ACHN (cell line): ENCODE measurements around the gene ZNF611.
"Not testable (repeated sequence)": the region's sequence is repeated elsewhere in the genome, so short reads cannot be mapped to it uniquely, and the experiment has no call there.

Experiments
- DNase-seq: peaks from one replicate; pipeline ENCODE4 v3.0.0-alpha.2; 2015
- in situ Hi-C: cut with HindIII; loops from 2 replicates; pipeline ENCODE4 v1.10.0; 2017; ENCODE audit warnings: low sequenced_read_pairs, low pct_ligation_motif_present, low pct_unique_long_range_greater_than_20kb

The ZNF611 gene

DNA sequence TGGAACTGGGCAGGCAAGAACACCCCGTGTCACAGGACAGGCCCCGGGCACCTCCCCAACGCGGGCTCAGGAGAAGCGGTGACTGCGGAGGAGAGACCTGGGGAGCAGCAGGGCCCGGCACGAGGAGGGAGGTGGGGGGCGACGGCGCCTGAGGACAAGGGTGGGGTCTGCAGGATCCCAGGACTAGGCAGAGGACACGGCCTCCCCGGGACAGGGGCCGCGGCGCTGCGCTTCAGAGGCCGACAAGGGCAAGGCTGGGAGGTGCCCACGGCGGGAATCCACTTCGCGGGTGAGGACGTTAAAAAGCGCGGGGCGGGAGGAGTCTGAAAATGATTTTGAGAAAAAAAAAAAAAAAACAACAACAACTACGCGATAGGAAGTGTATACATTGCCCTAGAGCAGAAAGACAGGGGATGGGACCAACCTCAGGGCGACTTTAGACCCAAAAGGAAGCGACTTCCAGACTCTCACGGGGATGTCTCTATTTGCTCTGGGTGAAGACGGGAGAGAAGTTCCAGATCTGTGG, 44.9 kb downstream of the ZNF611 start:
- DNase-seq: no peak
- in situ Hi-C loops: no loop called here

DNA sequence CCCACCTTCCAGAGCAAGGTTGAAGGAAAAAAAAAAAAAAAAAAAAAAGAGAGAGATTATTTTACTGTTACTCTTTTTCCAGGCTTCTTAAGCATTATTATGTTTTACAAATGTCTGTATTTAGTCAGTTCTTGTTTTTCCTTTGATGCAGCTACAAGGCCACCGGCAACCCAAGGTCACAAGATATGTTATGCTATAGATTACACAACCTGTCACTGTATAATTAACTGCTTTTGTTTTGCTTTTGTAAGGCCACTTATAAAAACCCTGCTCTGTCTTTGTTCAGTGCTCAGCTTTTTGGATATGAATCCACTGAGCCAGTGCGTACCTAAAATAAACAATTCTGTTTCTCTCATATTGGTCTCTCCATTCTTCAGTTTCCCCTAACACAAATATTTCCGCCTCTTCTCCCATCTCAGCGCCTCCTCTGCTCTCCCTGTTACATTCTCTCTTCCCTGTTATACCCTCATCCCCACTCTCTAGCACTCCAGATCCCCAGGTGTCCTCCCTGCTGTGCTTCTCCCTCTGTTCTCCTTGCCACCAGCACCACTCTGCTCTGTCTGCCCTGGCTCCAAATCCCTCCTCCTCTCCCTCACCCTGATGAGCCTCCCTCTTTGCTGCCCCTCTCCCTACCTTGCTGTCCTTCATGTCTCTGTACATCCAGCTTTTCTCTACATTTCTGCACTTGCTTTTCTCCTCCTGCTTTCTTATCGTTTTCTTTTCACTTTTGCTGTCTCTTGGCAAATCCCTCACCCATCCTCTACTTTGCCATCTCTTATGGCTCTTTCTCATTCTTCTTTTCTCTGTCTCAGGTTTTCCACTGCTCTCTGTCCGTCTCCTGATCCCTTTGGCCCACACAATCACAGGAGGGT, 45.7 kb downstream of the ZNF611 start:
- in situ Hi-C loops, DNase-seq: not testable (repeated sequence)

DNA sequence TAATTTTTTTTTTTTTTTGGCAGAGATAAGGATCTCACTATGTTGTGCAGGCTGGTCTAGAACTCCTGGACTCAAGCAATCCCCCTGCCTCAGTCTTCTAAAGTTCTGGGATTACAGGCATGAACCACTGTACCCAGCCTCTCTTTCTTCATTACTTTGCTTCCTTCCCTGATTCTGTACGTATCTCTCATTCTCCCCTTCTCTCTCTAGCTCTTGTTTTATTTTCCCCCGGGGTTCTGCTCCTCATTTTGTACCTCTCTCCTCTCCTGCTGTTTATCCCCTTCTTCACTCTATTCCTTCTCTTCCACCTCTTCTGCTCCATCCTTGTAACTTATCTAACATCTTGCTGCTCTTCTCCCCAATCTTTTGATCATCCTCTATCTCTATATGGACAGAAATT, 46.5 kb downstream of the ZNF611 start:
- no peak for DNase-seq
- in situ Hi-C loops: no loop called here

DNA sequence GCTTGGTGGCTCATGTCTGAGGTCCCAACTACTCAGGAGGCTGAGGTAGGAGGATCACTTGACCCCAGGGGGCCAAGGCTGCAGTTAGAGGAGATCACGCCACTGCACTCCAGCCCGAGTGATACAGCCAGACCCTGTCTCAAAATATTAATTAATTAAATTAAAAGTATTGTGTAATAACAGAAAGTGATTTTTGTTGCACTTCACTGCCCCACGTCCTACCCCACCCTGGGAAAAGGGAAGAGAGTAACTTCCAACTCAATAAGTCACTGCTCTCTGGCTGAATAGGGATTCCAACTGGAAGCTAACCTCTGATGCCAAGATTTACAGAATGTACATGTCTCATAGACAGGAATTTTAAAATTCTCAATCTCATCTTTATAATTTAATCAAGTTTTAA, 47.2 kb downstream of the ZNF611 start:
- DNase-seq: no peak

DNA sequence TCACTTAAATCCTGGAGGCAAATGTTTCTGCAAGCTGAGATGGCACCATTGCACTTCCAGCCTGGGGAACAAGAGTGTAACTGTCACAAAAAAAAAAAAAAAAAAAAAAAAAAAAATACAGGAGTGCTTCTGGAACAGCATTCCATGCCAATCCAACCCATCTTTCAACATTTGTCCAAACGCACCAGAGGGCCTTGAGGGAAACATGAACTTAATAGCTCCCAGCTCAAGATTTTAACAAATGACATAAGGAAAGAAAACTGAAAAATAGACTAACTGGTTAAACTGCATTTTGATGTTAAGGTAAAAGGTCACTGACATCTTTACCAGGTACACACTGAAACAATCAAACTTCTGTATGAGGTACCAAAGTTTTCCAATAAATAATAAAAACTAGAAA, 49.0 kb downstream of the ZNF611 start:
- DNase-seq: no peak
- in situ Hi-C loops: no loop called here

More for the DNA sequence above, 47.2 kb downstream of the ZNF611 start:
- in situ Hi-C loops: no loop called here

DNA sequence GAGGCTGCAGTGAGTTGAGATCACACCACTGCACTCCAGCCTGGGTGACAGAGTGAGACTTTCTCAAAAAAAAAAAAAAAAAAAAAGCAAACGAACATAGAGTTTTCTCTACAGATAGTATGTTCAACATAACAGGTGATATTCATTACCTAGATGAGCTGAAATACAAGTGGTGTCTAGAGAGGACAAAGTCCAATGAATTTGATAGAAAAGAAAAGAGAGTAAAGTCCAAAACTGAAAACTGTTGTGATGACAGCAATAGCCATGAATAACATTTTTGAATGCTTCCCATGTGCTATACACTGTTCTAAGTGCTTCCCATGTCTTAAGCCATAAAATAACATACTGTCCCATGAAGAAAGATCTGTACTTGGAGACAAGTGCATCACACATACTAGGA, 53.6 kb downstream of the ZNF611 start:
- in situ Hi-C loops, DNase-seq: not testable (repeated sequence)

DNA sequence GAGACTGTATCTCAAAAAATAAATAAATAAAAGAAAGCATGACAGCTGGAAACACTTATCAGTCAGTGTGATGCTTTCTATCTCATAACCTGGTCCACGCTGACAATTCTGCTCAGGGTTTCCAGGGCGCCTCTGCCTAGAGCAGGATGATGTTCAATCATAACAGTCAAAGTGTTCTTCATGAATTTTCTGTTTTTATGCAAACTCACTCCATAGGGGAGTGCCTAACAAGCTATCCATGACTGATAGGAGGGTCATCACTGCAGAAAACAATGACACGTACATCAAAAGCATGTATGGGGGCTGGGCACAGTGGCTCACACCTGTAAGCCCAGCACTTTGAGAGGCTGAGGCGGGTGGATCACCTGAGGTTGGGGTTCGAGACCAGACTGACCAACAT, 55.2 kb downstream of the ZNF611 start:
- in situ Hi-C loops: no loop called here
- DNase-seq: no peak

DNA sequence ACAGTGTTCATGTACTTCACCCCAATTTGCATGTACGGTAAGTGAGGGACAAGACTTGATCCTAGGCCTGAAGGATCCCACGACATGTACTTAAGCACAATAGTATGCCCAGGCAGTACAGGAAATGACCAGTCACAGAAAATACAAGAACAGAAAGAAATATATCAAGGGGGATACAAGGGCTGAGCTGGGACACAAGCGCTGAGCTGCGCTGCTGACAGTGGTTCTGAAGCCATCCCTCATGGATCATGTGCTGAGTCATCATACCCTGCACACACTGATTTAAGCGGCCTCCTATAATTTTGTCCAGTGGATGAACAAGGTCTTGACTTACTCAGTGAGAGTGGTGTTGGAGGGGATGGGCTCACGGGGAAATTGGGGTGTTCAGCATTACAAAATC, 59.6 kb downstream of the ZNF611 start:
- DNase-seq, in situ Hi-C loops: not testable (repeated sequence)

DNA sequence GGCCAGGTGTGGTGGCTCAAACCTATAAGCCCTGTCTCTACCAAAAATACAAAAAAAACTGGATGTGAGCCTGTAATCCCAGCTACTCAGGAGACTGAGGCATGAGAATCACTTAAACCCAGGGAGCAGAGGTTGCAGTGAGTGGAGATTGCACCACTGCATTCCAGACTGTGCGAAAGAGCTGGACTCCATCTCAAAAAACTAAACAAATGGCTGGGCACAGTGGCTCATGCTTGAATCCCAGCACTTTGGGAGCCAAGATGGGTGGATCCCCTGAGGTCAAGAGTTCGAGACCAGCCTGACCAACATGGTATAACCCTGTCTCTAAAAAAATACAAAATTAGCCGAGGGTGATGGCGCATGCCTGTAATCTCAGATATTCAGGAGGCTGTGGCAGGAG, 61.8 kb downstream of the ZNF611 start:
- in situ Hi-C loops: no loop called here
- DNase-seq: no peak

DNA sequence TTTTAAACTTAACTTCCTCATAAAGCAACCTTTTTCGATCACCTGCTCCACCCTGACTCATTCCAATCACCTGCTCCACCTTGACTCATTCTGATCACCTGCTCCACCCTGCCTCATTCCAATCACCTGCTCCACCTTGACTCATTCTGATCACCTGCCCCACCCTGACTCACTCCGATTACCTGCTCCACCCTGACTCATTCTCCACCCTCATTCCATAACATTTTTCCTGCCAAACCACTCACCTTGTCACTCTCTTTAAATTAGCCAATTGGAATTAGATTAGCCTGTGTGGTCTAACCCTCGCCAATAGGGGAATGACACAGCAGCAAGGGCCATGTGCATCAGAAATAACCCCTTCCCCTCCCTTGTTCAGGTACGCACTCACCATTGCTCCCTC, 64.8 kb downstream of the ZNF611 start:
- in situ Hi-C loops: no loop called here
- no peak for DNase-seq

DNA sequence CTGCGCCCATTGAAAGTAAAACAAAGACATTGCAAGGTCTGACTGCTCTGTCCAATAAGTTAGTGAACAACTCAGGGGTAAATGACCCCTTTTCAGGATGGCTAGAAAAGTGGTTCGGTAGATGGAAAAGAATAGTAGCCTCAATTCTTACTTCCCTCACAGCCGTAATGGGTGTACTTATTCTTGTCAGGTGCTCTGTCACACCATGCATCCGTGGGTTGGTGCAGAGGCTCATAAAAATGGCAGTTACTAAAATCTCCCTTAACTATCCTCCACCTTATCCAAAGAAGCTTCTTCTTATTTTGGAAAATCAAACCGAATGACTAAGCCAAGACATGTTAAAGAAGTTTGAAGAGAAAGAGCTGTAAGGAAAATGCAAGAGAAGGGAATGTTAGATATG, 65.3 kb downstream of the ZNF611 start:
- no peak for DNase-seq
- in situ Hi-C loops: no loop called here

DNA sequence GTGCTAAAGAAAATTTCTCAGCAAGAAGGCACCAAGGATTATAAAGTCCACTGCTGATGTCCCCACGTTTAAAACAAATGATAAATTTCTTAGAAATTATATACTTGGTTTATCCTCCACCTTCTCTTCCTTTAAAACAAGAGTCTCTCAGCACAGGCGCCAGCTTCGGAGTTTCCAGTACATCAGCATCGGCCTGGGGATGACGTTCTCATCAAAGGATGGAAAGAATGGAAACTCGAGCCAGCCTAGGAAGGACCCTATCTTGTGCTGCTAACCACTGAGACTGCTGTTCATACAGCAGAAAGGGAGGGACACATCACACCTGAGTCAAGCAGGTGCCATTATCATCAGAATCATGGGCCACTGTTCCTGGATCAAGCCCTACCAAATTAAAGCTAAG, 66.9 kb downstream of the ZNF611 start:
- in situ Hi-C loops: no loop called here
- DNase-seq: no peak

DNA sequence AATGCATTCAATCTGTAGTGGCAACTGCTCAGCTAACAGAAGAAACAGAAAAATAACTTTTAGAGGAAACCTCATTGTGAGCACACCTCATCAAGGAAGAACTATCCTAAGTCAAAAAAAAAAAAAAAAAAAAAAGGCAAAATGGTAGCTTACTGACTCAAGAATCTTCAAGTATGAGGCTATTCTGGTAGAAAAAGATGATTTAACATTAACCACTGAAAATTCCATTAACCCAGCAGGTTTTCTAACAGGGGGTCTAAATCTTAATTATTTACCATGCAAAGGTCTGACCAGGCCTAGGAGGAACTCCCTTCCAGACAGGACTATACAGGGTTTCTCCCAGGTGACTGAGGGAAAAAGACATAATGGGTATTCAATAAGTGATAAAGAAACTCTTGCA, 68.3 kb downstream of the ZNF611 start:
- in situ Hi-C loops: no loop called here
- DNase-seq: no peak

DNA sequence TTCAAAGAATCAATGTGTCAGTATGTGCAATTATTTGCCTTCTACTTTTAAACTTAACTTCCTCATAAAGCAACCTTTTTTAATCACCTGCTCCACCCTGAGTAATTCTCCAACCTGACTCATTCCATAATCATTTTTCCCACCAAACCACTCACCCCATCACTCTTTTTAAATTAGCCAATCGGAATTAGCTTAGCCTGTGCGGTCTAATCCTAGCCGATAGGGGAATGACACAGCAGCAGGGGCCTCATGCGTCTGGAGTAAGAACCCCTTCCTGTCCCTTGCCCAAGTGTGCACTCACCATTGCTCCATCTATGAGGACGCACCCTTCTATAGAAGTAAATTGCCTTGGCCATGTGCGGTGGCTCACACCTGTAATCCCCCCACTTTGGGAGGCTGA, 69.3 kb downstream of the ZNF611 start:
- no peak for DNase-seq

DNA sequence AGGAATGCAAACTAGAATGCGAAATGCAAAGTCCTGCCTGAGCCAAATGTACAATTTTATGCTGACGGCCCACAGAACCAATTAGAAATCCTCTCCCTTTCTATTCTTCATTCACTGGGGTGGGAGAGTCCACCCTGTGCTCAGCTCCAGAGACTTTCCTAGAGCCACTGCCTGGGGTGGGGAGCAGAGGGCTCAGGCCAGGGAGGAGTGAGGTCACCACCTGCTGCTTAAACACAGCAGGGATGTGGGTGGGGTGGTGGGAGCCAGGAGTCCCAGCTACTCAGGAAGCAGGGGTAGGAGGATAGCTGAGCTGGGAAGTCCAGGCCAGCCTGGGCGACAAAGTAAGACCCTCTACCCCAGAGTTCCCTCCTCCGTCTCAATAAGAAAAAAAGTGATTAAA, 69.8 kb downstream of the ZNF611 start:
- no peak for DNase-seq
- in situ Hi-C loops: no loop called here

More for the DNA sequence above, 69.3 kb downstream of the ZNF611 start:
- in situ Hi-C loops: no loop called here

DNA sequence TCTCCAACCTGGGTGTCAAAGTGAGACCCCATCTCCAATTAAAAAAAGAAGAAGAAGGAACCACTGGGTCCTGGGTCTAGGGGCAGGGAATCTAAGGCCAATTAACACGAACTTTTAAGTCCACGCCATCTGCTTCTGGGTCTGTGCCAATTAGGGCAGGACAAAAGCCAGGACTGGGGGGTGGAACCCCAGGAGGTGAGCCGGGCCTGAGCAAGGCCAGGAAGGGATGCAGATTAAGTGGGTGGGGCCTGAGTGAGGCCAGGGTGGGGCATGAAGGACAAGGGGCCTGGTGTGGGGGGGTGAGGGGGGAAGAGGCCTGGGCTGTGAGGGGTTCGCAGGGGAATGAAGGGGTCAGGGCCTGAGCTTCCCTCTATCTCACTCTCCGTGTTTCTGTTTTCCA, 70.4 kb downstream of the ZNF611 start:
- in situ Hi-C loops: no loop called here
- DNase-seq: no peak

DNA sequence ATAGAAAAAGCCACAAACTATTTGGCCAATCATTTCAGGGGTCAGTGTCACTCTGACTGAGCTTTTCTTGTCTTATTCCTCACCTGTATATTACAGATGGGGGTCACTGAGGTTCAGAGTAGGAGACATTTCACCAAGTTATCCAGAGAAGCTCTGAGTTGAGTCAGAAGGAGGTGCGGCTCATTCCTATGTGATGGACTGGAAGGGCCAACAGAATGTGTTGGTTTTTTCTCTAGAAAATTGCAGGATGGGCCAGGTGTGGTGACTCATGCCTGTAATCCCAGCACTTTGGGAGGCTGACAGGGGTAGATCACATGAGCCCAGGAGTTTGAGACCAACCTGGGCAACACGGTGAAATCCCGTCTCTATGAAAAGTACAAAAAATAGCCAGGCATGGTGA, 72.2 kb downstream of the ZNF611 start:
- DNase-seq: no peak
- in situ Hi-C loops: no loop called here

DNA sequence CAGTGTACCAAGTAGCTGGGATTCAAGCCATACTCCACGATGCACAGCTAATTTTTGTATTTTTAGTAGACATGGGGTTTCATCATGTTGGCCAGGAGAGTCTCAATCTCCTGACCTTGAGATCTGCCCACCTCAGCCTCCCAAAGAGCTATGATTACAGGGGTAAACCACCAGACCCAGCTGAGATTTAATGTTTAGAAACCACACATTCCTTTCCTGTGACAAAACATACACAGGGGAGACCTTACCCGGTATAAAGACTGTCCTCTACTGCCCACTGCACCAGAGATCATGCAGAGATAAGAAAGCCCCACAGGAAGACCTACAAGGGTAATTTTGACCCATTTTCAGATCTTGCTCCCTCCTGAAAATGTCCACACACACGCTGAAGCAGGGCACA, 73.9 kb downstream of the ZNF611 start:
- no peak for DNase-seq
- in situ Hi-C loops: no loop called here

DNA sequence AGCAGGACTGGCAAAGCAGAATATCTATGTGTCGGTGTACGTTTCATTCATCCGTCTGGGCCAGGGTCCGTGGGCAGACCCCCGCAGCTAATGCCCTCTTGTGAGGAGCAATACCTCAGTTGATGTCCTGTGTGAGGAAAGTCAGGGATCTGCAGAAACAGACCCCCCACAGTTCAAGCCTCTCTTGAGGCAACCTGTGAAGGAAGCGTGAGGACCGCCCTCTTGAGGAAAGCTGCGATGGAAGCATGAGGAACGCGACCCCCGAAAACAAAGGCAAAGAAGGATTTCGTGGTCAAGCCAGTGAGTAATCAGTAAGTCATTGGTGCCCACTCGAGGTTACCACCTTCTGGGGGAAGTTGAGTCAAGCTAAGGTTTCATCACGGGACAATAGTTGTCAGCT, 75.8 kb downstream of the ZNF611 start:
- in situ Hi-C loops: no loop called here
- DNase-seq: no peak

DNA sequence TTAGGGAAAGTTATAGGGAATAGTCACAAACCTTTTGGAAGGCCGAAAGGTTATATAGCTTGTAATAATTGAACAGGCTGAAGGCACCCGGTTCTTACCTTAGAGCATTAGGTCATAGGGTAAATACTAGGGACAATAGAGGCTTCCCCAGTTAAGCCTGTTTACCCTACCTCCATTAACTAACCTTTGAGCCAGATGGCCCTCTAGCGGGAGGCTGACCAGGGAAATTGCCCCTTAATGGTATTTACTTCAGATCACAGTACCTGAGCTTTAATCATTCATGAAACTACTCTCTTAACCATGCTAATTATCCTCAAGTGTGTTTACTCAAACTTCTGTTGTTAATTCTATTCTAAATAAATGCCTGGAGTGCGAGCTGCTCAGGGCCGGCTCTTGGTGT, 76.2 kb downstream of the ZNF611 start:
- no peak for DNase-seq
- in situ Hi-C loops: no loop called here
